ENCODE results near the gene LYZL2.
"Not testable (repeated sequence)": the region's sequence is repeated elsewhere in the genome, so short reads cannot be mapped to it uniquely, and the experiment has no call there.

- not testable (repeated sequence) for TF ChIP-seq CTCF (conservative IDR thresholded peaks at IDR 0.05; ENCODE audit: low read depth, low read length); EZH2 (IDR thresholded peaks at IDR 0.05; ENCODE audit: borderline replicate concordance, low read depth, low read length, poor library complexity, severe bottlenecking)
Observed at GRCh38 chr10:30663403-30663802, 33.9 kb upstream of the LYZL2 start.

All from A673 (cell line).